Gastroesophageal sphincter (tissue), 3 donors: Measurements from ENCODE around the gene KCNE4.

Experiments used
- POLR2A ChIP-seq, 2 donors: fragments of 450-650 bp; IDR thresholded peaks; one replicate each; pipeline ENCODE4 v1.6.1; 2017; ENCODE audit warnings: antibody characterized with exemption in 2 of 2, mild to moderate bottlenecking in 2 of 2, moderate library complexity in 1 of 2
- POLR2AphosphoS5 ChIP-seq: sonication (generic); formaldehyde crosslinking; IDR thresholded peaks from one replicate; pipeline ENCODE4 v1.6.1; 2017; ENCODE audit warnings: antibody characterized with exemption
- TF ChIP-seq, protein P1 (sequence below), 4 experiments: fragments of 200-600 bp in 2 of 4; fragments of 450-650 bp in 2 of 4; sonication (generic) in 1 of 4; IDR thresholded peaks; one replicate each; pipeline ENCODE4 v1.5.1; 2017 to 2019; ENCODE audit warnings: antibody characterized with exemption in 4 of 4, mild to moderate bottlenecking in 2 of 4, moderate library complexity in 2 of 4

DNA sequence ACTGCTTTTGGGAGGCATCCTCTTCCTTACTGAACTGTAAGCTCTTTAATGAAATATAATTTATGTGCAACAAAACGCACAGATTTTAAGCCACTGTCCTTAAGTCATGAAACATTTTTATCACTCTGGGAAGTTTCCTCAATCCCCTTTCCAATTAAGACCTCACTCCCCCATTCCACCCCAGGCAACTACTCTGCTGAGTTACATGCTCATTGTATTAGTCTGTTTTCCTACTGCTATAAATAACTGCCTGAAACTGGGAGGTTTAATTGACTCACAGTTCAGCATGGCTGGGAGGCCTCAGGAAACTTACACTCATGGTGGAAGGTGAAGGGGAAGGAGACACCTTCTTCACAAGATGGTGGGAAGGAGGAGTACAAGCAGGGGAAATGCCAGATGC lies 46.5 kb upstream of the KCNE4 start:
- TF ChIP-seq, protein P1, sequence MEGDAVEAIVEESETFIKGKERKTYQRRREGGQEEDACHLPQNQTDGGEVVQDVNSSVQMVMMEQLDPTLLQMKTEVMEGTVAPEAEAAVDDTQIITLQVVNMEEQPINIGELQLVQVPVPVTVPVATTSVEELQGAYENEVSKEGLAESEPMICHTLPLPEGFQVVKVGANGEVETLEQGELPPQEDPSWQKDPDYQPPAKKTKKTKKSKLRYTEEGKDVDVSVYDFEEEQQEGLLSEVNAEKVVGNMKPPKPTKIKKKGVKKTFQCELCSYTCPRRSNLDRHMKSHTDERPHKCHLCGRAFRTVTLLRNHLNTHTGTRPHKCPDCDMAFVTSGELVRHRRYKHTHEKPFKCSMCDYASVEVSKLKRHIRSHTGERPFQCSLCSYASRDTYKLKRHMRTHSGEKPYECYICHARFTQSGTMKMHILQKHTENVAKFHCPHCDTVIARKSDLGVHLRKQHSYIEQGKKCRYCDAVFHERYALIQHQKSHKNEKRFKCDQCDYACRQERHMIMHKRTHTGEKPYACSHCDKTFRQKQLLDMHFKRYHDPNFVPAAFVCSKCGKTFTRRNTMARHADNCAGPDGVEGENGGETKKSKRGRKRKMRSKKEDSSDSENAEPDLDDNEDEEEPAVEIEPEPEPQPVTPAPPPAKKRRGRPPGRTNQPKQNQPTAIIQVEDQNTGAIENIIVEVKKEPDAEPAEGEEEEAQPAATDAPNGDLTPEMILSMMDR (IDR thresholded peaks at IDR 0.05), result no peak
- no peak for TF ChIP-seq POLR2AphosphoS5
- TF ChIP-seq POLR2A (IDR thresholded peaks at IDR 0.05), result no peak
